Cardiac muscle cell (in vitro differentiated cells and primary cell): ENCODE measurements around the gene LPCAT2. TPM values are rescaled to one million over a fixed set of nuclear protein-coding genes. Genes with fewer than 3 reads are reported as not detected.
A peak's percentile ranks its signal among the peaks of the same experiment; 100 is the strongest.

Experiments used
- DNase-seq, 2 donors: peaks; one replicate each; pipeline versions ENCODE4 v3.0.0 to v3.0.0-alpha.2; 2010 to 2017; ENCODE audit warnings: low read depth in 1 of 2, low spot score in 1 of 2
- H3K27ac ChIP-seq: fragments of 200-600 bp; sonication (generic); 2 replicates; pipeline ENCODE4 v1.5.1; 2016
- H3K27me3 ChIP-seq: fragments of 200-600 bp; sonication (generic); 2 replicates; pipeline ENCODE4 v1.6.0; 2016; ENCODE audit warnings: control low read depth
- H3K36me3 ChIP-seq: fragments of 200-600 bp; sonication (generic); 2 replicates; pipeline ENCODE4 v1.5.1; 2016; ENCODE audit warnings: control low read depth
- H3K4me1 ChIP-seq: fragments of 200-600 bp; sonication (generic); 2 replicates; pipeline ENCODE4 v1.8.1; 2017; ENCODE audit warnings: low read depth, mild to moderate bottlenecking, mixed run types
- H3K4me3 ChIP-seq: fragments of 200-600 bp; sonication (generic); 2 replicates; pipeline ENCODE4 v1.5.1; 2016; ENCODE audit warnings: mild to moderate bottlenecking
- H3K9me3 ChIP-seq: fragments of 200-600 bp; sonication (generic); 2 replicates; pipeline ENCODE4 v1.5.1; 2017; ENCODE audit warnings: low read depth, mild to moderate bottlenecking, control low read depth
- CTCF ChIP-seq: IDR thresholded peaks from 2 replicates; pipeline ENCODE4 v1.5.1; 2012; ENCODE audit warnings: low read depth, mild to moderate bottlenecking, low read length
- polyA plus RNA-seq: library from polyadenylated mRNA; unstranded; fragments of >200 nt; fragmentation: Nextera tagmentation; extraction: Ambion mirVana; gene quantifications from 2 replicates; pipeline ENCODE4 v1.2.1, GENCODE V29; 2016
- total RNA-seq: library from RNA; depleted of rRNA; stranded (reverse); fragments of >200 nt; gene quantifications from 2 replicates; pipeline ENCODE4 v1.2.3, GENCODE V29; 2016

Gene LPCAT2
- total and polyA plus RNA-seq, 2 experiments from 2014 or later, result 4.0 to 6.2 TPM

GRCh38 chr16:55542459-55543082, 33.7 kb downstream of the LPCAT2 start:
- Histone ChIP-seq H3K27ac (no peak overlapping the region), H3K27me3 (no peaks in the 10 kb centered on the region), H3K4me3 (no peak overlapping the region), H3K4me1 (no peaks in the 10 kb centered on the region), H3K36me3 (no peaks in the 10 kb centered on the region), H3K9me3 (no peaks in the 10 kb centered on the region)
- DNase-seq, result peak in 1 of 2 donors; percentile 63
- TF ChIP-seq CTCF, result no peak

- no peak overlapping the region for H3K4me3 ChIP-seq
- peak; percentile 31 to 63 for DNase-seq
- no peaks in the 10 kb centered on the region for H3K36me3 ChIP-seq
- no peaks in the 10 kb centered on the region for H3K9me3 ChIP-seq
- peak; percentile 33 for TF ChIP-seq CTCF
- no peaks in the 10 kb centered on the region for H3K27me3 ChIP-seq
- no peak overlapping the region for H3K27ac ChIP-seq
- H3K4me1 ChIP-seq, result no peaks in the 10 kb centered on the region
These were observed 34.6 kb downstream of the LPCAT2 start for GRCh38 chr16:55543472-55543871.

GRCh38 chr16:55552621-55553020, 43.7 kb downstream of the LPCAT2 start:
- H3K36me3 ChIP-seq, result no peaks in the 10 kb centered on the region
- H3K27ac ChIP-seq, result no peak overlapping the region
- no peaks in the 10 kb centered on the region for H3K4me1 ChIP-seq
- DNase-seq, result peak in 1 of 2 donors; percentile 66
- TF ChIP-seq CTCF, result no peak
- no peaks in the 10 kb centered on the region for H3K27me3 ChIP-seq
- no peaks in the 10 kb centered on the region for H3K9me3 ChIP-seq
- H3K4me3 ChIP-seq, result no peak overlapping the region

- Histone ChIP-seq H3K27ac (no peak overlapping the region), H3K4me1 (peaks cover 17% of the 10 kb centered on the region), H3K36me3 (no peaks in the 10 kb centered on the region), H3K4me3 (no peak overlapping the region), H3K27me3 (no peaks in the 10 kb centered on the region), H3K9me3 (no peaks in the 10 kb centered on the region)
- DNase-seq, result no peak
- TF ChIP-seq CTCF, result no peak
These were observed 46.6 kb downstream of the LPCAT2 start for GRCh38 chr16:55555436-55555835.

GRCh38 chr16:55557186-55557585, 48.3 kb downstream of the LPCAT2 start:
- Histone ChIP-seq H3K9me3 (no peaks in the 10 kb centered on the region), H3K27me3 (no peaks in the 10 kb centered on the region), H3K27ac (no peak overlapping the region), H3K4me1 (peaks cover 19% of the 10 kb centered on the region), H3K4me3 (no peak overlapping the region), H3K36me3 (no peaks in the 10 kb centered on the region)
- DNase-seq, result no peak
- TF ChIP-seq CTCF, result no peak
